Measurements from ENCODE around the gene SLC22A17.

Gene SLC22A17

DNA sequence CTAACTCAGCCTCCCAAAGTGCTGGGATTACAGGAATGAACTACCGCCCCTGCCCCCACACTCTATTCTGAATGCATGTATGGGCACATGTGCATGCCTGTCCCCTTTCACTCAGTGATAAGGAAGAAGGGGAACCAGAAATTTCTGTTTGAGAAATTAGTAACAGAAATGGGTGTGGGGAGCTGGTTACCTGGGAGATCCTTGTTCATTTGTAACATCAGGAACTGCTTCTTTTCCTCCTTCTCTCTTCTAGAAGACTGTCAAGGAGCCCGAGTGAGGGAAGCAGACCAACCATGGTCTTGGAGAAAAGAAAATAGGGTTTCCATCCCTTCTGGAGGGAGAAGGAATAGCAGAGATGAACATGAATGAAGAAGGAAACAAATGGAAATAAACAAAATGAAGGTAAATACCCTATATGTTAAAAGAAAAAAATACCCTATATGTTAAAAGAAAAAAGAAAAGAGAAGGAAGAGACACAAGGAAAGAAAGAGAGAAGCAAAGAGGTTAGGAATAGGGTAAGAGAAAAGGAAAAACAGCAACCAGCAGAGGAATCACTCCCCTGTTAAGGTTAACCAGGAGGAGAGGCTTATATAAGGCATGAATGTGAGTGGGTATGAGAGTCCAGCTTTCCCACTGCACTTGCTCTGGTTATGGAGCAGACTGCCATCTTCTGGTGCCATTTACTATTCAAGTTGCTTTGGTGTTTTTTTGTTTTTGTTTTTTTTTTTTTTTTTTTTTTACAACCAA is 53.3 kb downstream of the SLC22A17 start:
- Histone ChIP-seq H3K4ac (ENCODE audit: low read depth in 1 of 2, low read length in 2 of 2) (no peak overlapping the region), H3K27me3 (ENCODE audit: control insufficient read depth in 1 of 2, insufficient read depth in 1 of 2, low read length in 2 of 2) (no peaks in the 10 kb centered on the region), H3K36me3 (ENCODE audit: control insufficient read depth in 1 of 2, insufficient read depth in 2 of 2, low read depth in 1 of 2, low read length in 2 of 2) (peaks cover 6 to 8% of the 10 kb centered on the region in 2 experiments), H2AFZ (ENCODE audit: low read depth, low read length) (no peak overlapping the region), H3K9me3 (ENCODE audit: control insufficient read depth, low read length) (no peaks in the 10 kb centered on the region), H3K14ac (ENCODE audit: low read length in 2 of 2) (no peak overlapping the region), H3K9ac (ENCODE audit: low read length) (peak overlapping the region; percentile 98), H2AK5ac (ENCODE audit: low read length, severe bottlenecking) (no peak overlapping the region), H3K4me2 (ENCODE audit: low read length, poor library complexity, severe bottlenecking) (no peak overlapping the region), H3K27ac (ENCODE audit: low read length, poor library complexity, severe bottlenecking) (no peak overlapping the region), H2BK15ac (ENCODE audit: low read depth, poor library complexity, severe bottlenecking) (no peak overlapping the region), H2BK12ac (ENCODE audit: low read length in 2 of 2) (no peak overlapping the region), H2BK5ac (ENCODE audit: low read depth, low read length, poor library complexity, severe bottlenecking) (no peak overlapping the region), H3K4me1 (ENCODE audit: control insufficient read depth, insufficient read depth, low read depth, low read length) (peaks cover 13% of the 10 kb centered on the region), H3K23ac (ENCODE audit: low read length in 2 of 2) (no peak overlapping the region), H3K18ac (ENCODE audit: low read depth in 1 of 2, low read length in 2 of 2) (no peak overlapping the region), H4K91ac (ENCODE audit: low read length) (no peak overlapping the region), H3K4me3 (ENCODE audit: insufficient read depth in 1 of 2, low read depth in 1 of 2, low read length in 2 of 2) (peak overlapping the region in 1 of 2 experiments; percentile 100), H4K8ac (ENCODE audit: low read length) (no peak overlapping the region), H2BK120ac (ENCODE audit: low read depth, low read length) (no peak overlapping the region), H3K79me1 (replicated peaks; ENCODE audit: low read length, poor library complexity, severe bottlenecking) (peaks cover 9% of the 10 kb centered on the region)
- DNase-seq = peak; percentile 80
- WGBS = no CpG with 5 or more reads among the region's 2 CpGs

DNA sequence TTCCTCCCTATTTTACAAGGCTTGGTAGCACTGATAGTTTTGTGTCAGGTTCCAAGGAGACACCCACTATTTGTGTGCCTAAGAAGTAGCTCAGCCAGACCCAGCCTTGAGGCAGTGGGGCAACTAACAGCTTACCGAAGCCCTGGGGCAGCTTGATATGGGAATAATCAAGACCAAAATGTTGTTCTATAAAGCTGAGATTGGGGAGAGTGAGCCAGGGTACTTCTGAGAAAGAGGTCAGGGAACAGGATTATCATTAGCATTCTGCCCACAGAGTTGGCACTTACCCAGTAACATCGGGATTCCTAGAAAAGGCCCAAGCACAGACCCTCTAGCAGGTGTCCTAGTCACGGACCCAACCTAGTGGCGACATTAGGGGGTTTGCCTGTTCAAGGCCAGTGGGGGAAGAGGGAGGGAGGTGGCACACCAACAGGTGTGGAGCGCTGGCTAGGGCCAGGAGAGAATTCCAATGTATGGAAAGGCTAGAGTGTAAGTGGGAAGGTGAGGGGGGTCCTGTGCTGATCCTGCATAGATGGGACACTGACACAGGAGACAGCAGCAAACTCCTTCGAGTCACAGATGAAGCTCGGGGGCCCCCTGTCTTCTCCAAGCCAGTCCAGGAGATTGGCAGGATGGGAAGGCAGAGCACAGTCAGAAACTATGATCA is 54.9 kb downstream of the SLC22A17 start:
- Histone ChIP-seq H3K4ac (ENCODE audit: low read depth in 1 of 2, low read length in 2 of 2) (no peak overlapping the region), H3K14ac (ENCODE audit: low read length in 2 of 2) (no peak overlapping the region), H3K36me3 (ENCODE audit: control insufficient read depth in 1 of 2, insufficient read depth in 2 of 2, low read depth in 1 of 2, low read length in 2 of 2) (peaks cover 6 to 8% of the 10 kb centered on the region in 2 experiments), H3K27ac (ENCODE audit: low read length, poor library complexity, severe bottlenecking) (no peak overlapping the region), H2BK15ac (ENCODE audit: low read depth, poor library complexity, severe bottlenecking) (peak overlapping the region; percentile 38), H3K4me2 (ENCODE audit: low read length, poor library complexity, severe bottlenecking) (no peak overlapping the region), H2AK5ac (ENCODE audit: low read length, severe bottlenecking) (no peak overlapping the region), H3K79me1 (replicated peaks; ENCODE audit: low read length, poor library complexity, severe bottlenecking) (peaks cover 8% of the 10 kb centered on the region), H4K91ac (ENCODE audit: low read length) (no peak overlapping the region), H3K18ac (ENCODE audit: low read depth in 1 of 2, low read length in 2 of 2) (no peak overlapping the region), H3K4me3 (ENCODE audit: insufficient read depth in 1 of 2, low read depth in 1 of 2, low read length in 2 of 2) (peak overlapping the region in 1 of 2 experiments; percentile 3), H2BK5ac (ENCODE audit: low read depth, low read length, poor library complexity, severe bottlenecking) (no peak overlapping the region), H2BK120ac (ENCODE audit: low read depth, low read length) (no peak overlapping the region), H3K23ac (ENCODE audit: low read length in 2 of 2) (no peak overlapping the region), H2BK12ac (ENCODE audit: low read length in 2 of 2) (no peak overlapping the region), H3K9ac (ENCODE audit: low read length) (peak overlapping the region; percentile 98), H3K27me3 (ENCODE audit: control insufficient read depth in 1 of 2, insufficient read depth in 1 of 2, low read length in 2 of 2) (peaks cover 5 to 6% of the 10 kb centered on the region in 2 experiments), H4K8ac (ENCODE audit: low read length) (peak overlapping the region; percentile 16), H3K9me3 (ENCODE audit: control insufficient read depth, low read length) (no peaks in the 10 kb centered on the region), H2AFZ (ENCODE audit: low read depth, low read length) (no peak overlapping the region), H3K4me1 (ENCODE audit: control insufficient read depth, insufficient read depth, low read depth, low read length) (peaks cover 10% of the 10 kb centered on the region)
- no peak for DNase-seq
- WGBS = 96% methylated on average over 6 of the region's 7 CpGs

DNA sequence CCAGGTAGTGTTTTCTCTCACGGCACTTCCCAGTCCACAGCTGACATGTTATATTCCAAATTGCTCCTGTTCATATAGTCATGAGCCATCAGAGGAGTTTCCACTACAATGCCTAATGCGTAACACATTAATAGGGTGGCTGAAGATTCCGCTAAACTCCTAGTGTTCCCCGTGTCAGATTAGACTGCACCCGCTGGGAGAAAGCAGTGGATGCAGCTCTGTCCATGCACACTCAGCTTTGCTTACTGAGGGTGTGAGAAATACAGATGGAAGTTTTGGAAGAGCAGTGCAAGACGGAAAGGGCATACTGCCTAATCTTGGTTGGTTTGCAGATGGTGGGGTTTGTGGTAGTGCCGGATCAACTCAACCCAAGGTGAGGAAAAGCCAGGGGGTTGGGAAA is 55.6 kb downstream of the SLC22A17 start:
- peaks cover 7% of the 10 kb centered on the region for H3K4me1 ChIP-seq (ENCODE audit: control insufficient read depth, insufficient read depth, low read depth, low read length)
- no peak overlapping the region for H3K4me2 ChIP-seq (ENCODE audit: low read length, poor library complexity, severe bottlenecking)
- H2AFZ ChIP-seq (ENCODE audit: low read depth, low read length) = no peak overlapping the region
- H2BK12ac ChIP-seq (ENCODE audit: low read length in 2 of 2) = no peak overlapping the region
- WGBS = 95% methylated on average over 7 of the region's 7 CpGs
- H3K27ac ChIP-seq (ENCODE audit: low read length, poor library complexity, severe bottlenecking) = no peak overlapping the region
- H3K79me1 ChIP-seq (replicated peaks; ENCODE audit: low read length, poor library complexity, severe bottlenecking) = peaks cover 8% of the 10 kb centered on the region
- H2AK5ac ChIP-seq (ENCODE audit: low read length, severe bottlenecking) = no peak overlapping the region
- H3K4me3 ChIP-seq (ENCODE audit: insufficient read depth in 1 of 2, low read depth in 1 of 2, low read length in 2 of 2) = no peak overlapping the region
- H3K4ac ChIP-seq (ENCODE audit: low read depth in 1 of 2, low read length in 2 of 2) = no peak overlapping the region
- H3K36me3 ChIP-seq (ENCODE audit: control insufficient read depth in 1 of 2, insufficient read depth in 2 of 2, low read depth in 1 of 2, low read length in 2 of 2) = peaks cover 6 to 8% of the 10 kb centered on the region in 2 experiments
- no peak overlapping the region for H3K23ac ChIP-seq (ENCODE audit: low read length in 2 of 2)
- no peaks in the 10 kb centered on the region for H3K9me3 ChIP-seq (ENCODE audit: control insufficient read depth, low read length)
- H2BK5ac ChIP-seq (ENCODE audit: low read depth, low read length, poor library complexity, severe bottlenecking) = no peak overlapping the region
- H3K14ac ChIP-seq (ENCODE audit: low read length in 2 of 2) = no peak overlapping the region
- no peak for DNase-seq
- H4K91ac ChIP-seq (ENCODE audit: low read length) = no peak overlapping the region
- H2BK15ac ChIP-seq (ENCODE audit: low read depth, poor library complexity, severe bottlenecking) = no peak overlapping the region
- H3K27me3 ChIP-seq (ENCODE audit: control insufficient read depth in 1 of 2, insufficient read depth in 1 of 2, low read length in 2 of 2) = peaks cover 5 to 6% of the 10 kb centered on the region in 2 experiments
- no peak overlapping the region for H3K18ac ChIP-seq (ENCODE audit: low read depth in 1 of 2, low read length in 2 of 2)
- no peak overlapping the region for H3K9ac ChIP-seq (ENCODE audit: low read length)
- no peak overlapping the region for H2BK120ac ChIP-seq (ENCODE audit: low read depth, low read length)
- H4K8ac ChIP-seq (ENCODE audit: low read length) = no peak overlapping the region

All from mesenchymal stem cell (in vitro differentiated cells and primary cell).